Neural progenitor cell (in vitro differentiated cells): ENCODE results near the gene CACNA1C.

Experiments used
- EZH2 ChIP-seq: fragments of 200-600 bp; sonication (generic); IDR thresholded peaks from 2 replicates; pipeline ENCODE4 v1.6.1; 2017; ENCODE audit warnings: antibody characterized with exemption, mild to moderate bottlenecking, moderate library complexity
- TF ChIP-seq, protein P1 (sequence below): fragments of 200-600 bp; sonication (generic); IDR thresholded peaks from 2 replicates; pipeline ENCODE4 v1.5.1; 2017; ENCODE audit warnings: antibody characterized with exemption, mild to moderate bottlenecking

DNA sequence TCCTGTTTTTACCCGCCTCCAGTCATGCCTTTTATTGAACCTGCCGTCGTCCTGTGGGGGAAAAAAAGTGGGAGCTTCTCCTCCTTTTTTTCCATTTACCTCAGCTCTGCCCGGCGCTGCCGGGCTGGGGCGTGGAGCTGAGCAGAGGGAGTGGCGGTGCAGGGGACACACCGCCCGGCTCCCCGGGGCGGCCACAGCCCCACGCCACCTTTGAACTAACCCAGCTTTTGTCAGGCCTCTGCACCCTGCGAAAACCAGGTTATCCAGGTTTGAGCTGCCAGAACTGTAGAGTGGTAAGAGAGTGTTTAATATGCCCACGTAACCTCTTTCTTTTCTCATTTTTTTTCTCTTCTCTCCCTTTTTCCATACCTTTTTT lies 581.0 kb downstream of the CACNA1C start:
- TF ChIP-seq, protein P1, sequence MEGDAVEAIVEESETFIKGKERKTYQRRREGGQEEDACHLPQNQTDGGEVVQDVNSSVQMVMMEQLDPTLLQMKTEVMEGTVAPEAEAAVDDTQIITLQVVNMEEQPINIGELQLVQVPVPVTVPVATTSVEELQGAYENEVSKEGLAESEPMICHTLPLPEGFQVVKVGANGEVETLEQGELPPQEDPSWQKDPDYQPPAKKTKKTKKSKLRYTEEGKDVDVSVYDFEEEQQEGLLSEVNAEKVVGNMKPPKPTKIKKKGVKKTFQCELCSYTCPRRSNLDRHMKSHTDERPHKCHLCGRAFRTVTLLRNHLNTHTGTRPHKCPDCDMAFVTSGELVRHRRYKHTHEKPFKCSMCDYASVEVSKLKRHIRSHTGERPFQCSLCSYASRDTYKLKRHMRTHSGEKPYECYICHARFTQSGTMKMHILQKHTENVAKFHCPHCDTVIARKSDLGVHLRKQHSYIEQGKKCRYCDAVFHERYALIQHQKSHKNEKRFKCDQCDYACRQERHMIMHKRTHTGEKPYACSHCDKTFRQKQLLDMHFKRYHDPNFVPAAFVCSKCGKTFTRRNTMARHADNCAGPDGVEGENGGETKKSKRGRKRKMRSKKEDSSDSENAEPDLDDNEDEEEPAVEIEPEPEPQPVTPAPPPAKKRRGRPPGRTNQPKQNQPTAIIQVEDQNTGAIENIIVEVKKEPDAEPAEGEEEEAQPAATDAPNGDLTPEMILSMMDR, result no peak
- no peak for TF ChIP-seq EZH2
